CD8-positive, alpha-beta memory T cell (primary cell): Measurements from ENCODE around the gene KCNMA1. TPM values are rescaled to one million over a fixed set of nuclear protein-coding genes. Genes with fewer than 3 reads are reported as not detected.

Experiments used
- CTCF ChIA-PET: fragments of 350-600 bp; sonication (Branson Sonifier 250); formaldehyde crosslinking; loops from one replicate; lab custom pipeline; 2021; ENCODE audit warnings: antibody characterized with exemption; lab: Charles Lee
- POLR2A ChIA-PET: fragments of 350-600 bp; sonication (Branson Sonifier 250); formaldehyde crosslinking; loops from one replicate; lab custom pipeline; 2021; ENCODE audit warnings: antibody characterized with exemption; lab: Charles Lee
- DNase-seq, 5 donors: peaks; one replicate each; pipeline versions ENCODE4 v3.0.0 to v3.0.0-alpha.2; 2020 to 2022; ENCODE audit warnings: mixed read lengths in 1 of 5
- H3K27ac ChIP-seq: one replicate; pipeline ENCODE4 v1.7.0; 2013; ENCODE audit warnings: low read depth, mild to moderate bottlenecking, low read length, moderate library complexity
- H3K27me3 ChIP-seq: 2 replicates; pipeline ENCODE4 v1.7.0; 2013; ENCODE audit warnings: low read length, mild to moderate bottlenecking; ENCODE audit not compliant: insufficient read depth, poor library complexity, severe bottlenecking
- H3K36me3 ChIP-seq: 2 replicates; pipeline ENCODE4 v1.7.0; 2013; ENCODE audit warnings: mild to moderate bottlenecking, low read length, moderate library complexity; ENCODE audit not compliant: insufficient read depth
- H3K4me1 ChIP-seq: 2 replicates; pipeline ENCODE4 v1.7.0; 2013; ENCODE audit warnings: mild to moderate bottlenecking, low read length, moderate library complexity; ENCODE audit not compliant: insufficient read depth
- H3K4me3 ChIP-seq: 2 replicates; pipeline ENCODE4 v1.7.0; 2013; ENCODE audit warnings: mild to moderate bottlenecking, low read length
- H3K9me3 ChIP-seq: 2 replicates; pipeline ENCODE4 v1.7.0; 2013; ENCODE audit warnings: mild to moderate bottlenecking, low read length
- H3K27ac Mint-ChIP-seq, 8 donors: one replicate each; pipeline ENCODE4 v1.8.0; 2020 to 2021; ENCODE audit warnings: mixed read lengths in 8 of 8, mild to moderate bottlenecking in 6 of 8, inconsistent platforms in 3 of 8, moderate library complexity in 3 of 8
- H3K27me3 Mint-ChIP-seq, 2 donors: one replicate each; pipeline ENCODE4 v1.8.0; 2020 to 2021; ENCODE audit warnings: mixed read lengths in 2 of 2, mild to moderate bottlenecking in 1 of 2, moderate library complexity in 1 of 2
- H3K36me3 Mint-ChIP-seq, 3 donors: one replicate each; pipeline ENCODE4 v1.8.0; 2020 to 2021; ENCODE audit warnings: mixed read lengths in 3 of 3, inconsistent platforms in 1 of 3, mild to moderate bottlenecking in 1 of 3
- H3K4me1 Mint-ChIP-seq, 3 donors: one replicate each; pipeline ENCODE4 v1.8.0; 2020 to 2021; ENCODE audit warnings: mixed read lengths in 3 of 3, inconsistent platforms in 1 of 3, mild to moderate bottlenecking in 1 of 3
- H3K4me3 Mint-ChIP-seq, 7 donors: one replicate each; pipeline ENCODE4 v1.8.0; 2020 to 2021; ENCODE audit warnings: mixed read lengths in 7 of 7, mild to moderate bottlenecking in 6 of 7, moderate library complexity in 4 of 7, inconsistent platforms in 2 of 7
- H3K9me3 Mint-ChIP-seq, 5 donors: one replicate each; pipeline ENCODE4 v1.8.0; 2020 to 2022; ENCODE audit warnings: mixed read lengths in 5 of 5, mild to moderate bottlenecking in 3 of 5, moderate library complexity in 2 of 5, inconsistent platforms in 1 of 5
- polyA plus RNA-seq: library from polyadenylated mRNA; unstranded; fragments of 300-500 nt; fragmentation: Illumina TruSeq; gene quantifications from one replicate; pipeline ENCODE4 v1.2.3, GENCODE V29; 2021
- total RNA-seq, 2 experiments: library from RNA; stranded (reverse); gene quantifications; one replicate each; pipeline ENCODE4 v1.2.3, GENCODE V29; 2021

KCNMA1 gene
- total and polyA plus RNA-seq, 3 experiments from 2014 or later: 0.20 to 0.31 TPM; not detected in 1

DNA sequence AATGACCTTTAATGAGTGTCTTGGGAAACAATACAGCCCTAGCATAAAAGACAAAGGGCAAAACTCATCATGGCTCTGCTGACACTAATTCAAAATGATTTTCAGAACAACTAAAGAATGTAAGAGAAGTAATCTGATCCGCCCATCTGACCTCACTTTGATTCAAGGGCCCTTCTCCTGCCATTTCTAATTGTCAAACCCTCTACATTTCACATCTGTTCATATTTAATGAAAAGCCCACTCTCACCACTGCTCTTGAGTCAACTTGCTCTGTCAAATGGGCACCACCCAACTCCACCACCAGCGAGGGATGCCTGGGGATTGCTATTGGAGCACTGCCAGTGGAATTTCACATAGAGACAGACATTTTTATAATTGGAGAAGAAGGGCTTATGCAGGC lies 639.2 kb downstream of the KCNMA1 start:
- ChIA-PET POLR2A (no interaction called here), CTCF (no interaction called here)
- DNase-seq: no peak
- H3K4me1 Mint-ChIP-seq: no peaks in the 10 kb centered on the region
- no peak overlapping the region for H3K27ac Mint-ChIP-seq
- H3K4me3 Mint-ChIP-seq: no peak overlapping the region
- no peak overlapping the region for H3K4me3 ChIP-seq
- no peaks in the 10 kb centered on the region for H3K9me3 ChIP-seq
- H3K27me3 ChIP-seq: no peaks in the 10 kb centered on the region
- no peaks in the 10 kb centered on the region for H3K4me1 ChIP-seq
- H3K27me3 Mint-ChIP-seq: peaks cover 3 to 6% of the 10 kb centered on the region in 2 donors
- no peaks in the 10 kb centered on the region for H3K36me3 ChIP-seq
- no peaks in the 10 kb centered on the region for H3K9me3 Mint-ChIP-seq
- H3K36me3 Mint-ChIP-seq: no peaks in the 10 kb centered on the region
- no peak overlapping the region for H3K27ac ChIP-seq

DNA sequence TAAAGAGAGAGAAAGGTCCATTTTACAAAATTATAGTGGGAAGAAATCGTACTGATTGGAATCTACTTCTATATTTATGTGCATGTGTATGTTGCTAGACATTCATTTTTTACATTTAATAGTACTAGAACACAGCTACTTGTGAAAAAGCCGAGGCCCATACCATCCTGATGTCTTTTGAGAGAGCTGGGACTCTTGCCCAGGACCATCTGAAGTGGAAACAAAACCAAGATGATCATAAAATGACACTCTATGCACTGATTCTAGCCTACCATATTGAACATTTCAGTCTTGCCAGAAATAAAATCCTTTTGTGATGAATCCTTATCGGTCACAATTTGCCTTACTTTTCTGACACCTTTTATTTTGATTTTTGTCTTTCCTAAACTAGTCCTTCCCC lies 640.0 kb downstream of the KCNMA1 start:
- H3K27me3 ChIP-seq: no peaks in the 10 kb centered on the region
- Mint-ChIP-seq H3K4me3 (no peak overlapping the region), H3K36me3 (no peaks in the 10 kb centered on the region), H3K27me3 (peaks cover 3 to 4% of the 10 kb centered on the region in 2 donors), H3K4me1 (no peaks in the 10 kb centered on the region), H3K27ac (no peak overlapping the region), H3K9me3 (no peaks in the 10 kb centered on the region)
- H3K4me3 ChIP-seq: no peak overlapping the region
- CTCF ChIA-PET: no interaction called here
- POLR2A ChIA-PET: no interaction called here
- H3K4me1 ChIP-seq: no peaks in the 10 kb centered on the region
- no peak overlapping the region for H3K27ac ChIP-seq
- no peaks in the 10 kb centered on the region for H3K9me3 ChIP-seq
- DNase-seq: no peak
- H3K36me3 ChIP-seq: no peaks in the 10 kb centered on the region

DNA sequence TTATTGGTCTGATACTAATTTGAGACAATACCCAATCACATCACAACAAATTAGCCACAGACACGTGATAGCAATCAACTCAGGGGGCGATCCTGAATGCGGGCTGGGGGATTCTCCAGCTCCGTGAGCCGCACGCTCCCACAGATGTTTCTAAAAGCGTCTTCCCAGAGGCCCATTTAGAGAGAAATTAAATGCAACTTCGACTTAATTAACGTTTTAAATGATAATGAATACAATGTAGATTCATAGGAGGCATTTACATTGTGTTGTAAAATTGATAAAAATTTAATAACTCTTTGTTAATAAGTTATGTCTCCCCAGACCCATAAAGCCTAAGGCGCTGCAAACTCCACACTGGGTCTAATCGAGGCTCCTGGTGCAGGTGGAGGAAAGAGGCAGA lies 642.6 kb downstream of the KCNMA1 start:
- POLR2A ChIA-PET: no interaction called here
- DNase-seq: no peak
- H3K27me3 Mint-ChIP-seq: peaks cover 0 to 4% of the 10 kb centered on the region in 2 donors
- no peaks in the 10 kb centered on the region for H3K9me3 Mint-ChIP-seq
- CTCF ChIA-PET: no interaction called here
- no peaks in the 10 kb centered on the region for H3K4me1 Mint-ChIP-seq
- H3K36me3 Mint-ChIP-seq: no peaks in the 10 kb centered on the region
- no peaks in the 10 kb centered on the region for H3K27me3 ChIP-seq
- no peak overlapping the region for H3K27ac Mint-ChIP-seq
- no peak overlapping the region for H3K4me3 Mint-ChIP-seq
- H3K9me3 ChIP-seq: no peaks in the 10 kb centered on the region
- no peak overlapping the region for H3K4me3 ChIP-seq
- H3K36me3 ChIP-seq: no peaks in the 10 kb centered on the region
- no peaks in the 10 kb centered on the region for H3K4me1 ChIP-seq
- no peak overlapping the region for H3K27ac ChIP-seq

DNA sequence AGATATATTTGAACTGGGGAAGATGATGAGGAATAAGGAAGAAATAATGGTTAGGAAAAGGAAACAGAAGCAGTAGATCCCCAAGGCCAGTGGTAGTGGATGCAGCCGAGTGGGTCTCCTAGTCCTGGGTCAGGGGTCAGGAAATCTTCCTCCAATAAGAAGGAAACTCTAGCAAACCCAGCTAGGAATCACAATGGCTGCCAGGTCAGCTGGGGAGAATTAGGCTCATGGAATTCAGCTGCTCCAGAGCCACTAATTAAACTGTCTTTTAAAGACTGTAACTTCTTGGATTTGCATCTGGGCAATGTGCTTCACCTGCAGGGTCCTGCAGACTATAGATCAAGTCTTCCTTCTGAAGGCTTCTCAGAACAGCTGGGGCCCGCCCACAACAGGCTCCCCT lies 644.4 kb downstream of the KCNMA1 start:
- no peaks in the 10 kb centered on the region for H3K36me3 Mint-ChIP-seq
- H3K9me3 Mint-ChIP-seq: no peaks in the 10 kb centered on the region
- CTCF ChIA-PET: no interaction called here
- no peaks in the 10 kb centered on the region for H3K4me1 ChIP-seq
- no peaks in the 10 kb centered on the region for H3K36me3 ChIP-seq
- no peaks in the 10 kb centered on the region for H3K27me3 ChIP-seq
- peaks cover 0 to 4% of the 10 kb centered on the region in 2 donors for H3K27me3 Mint-ChIP-seq
- H3K4me3 Mint-ChIP-seq: no peak overlapping the region
- no peak for DNase-seq
- H3K9me3 ChIP-seq: no peaks in the 10 kb centered on the region
- H3K27ac Mint-ChIP-seq: no peak overlapping the region
- H3K4me1 Mint-ChIP-seq: no peaks in the 10 kb centered on the region
- POLR2A ChIA-PET: no interaction called here
- H3K27ac ChIP-seq: no peak overlapping the region
- H3K4me3 ChIP-seq: no peak overlapping the region

GRCh38 chr10:76992467-76992866 lies 645.1 kb downstream of the KCNMA1 start:
- H3K4me3 Mint-ChIP-seq: no peak overlapping the region
- H3K4me1 Mint-ChIP-seq: no peaks in the 10 kb centered on the region
- no peaks in the 10 kb centered on the region for H3K36me3 ChIP-seq
- H3K27ac ChIP-seq: no peak overlapping the region
- peaks cover 0 to 4% of the 10 kb centered on the region in 2 donors for H3K27me3 Mint-ChIP-seq
- DNase-seq: no peak
- H3K27me3 ChIP-seq: no peaks in the 10 kb centered on the region
- H3K9me3 Mint-ChIP-seq: no peaks in the 10 kb centered on the region
- H3K36me3 Mint-ChIP-seq: no peaks in the 10 kb centered on the region
- H3K4me3 ChIP-seq: no peak overlapping the region
- H3K4me1 ChIP-seq: no peaks in the 10 kb centered on the region
- H3K27ac Mint-ChIP-seq: no peak overlapping the region
- CTCF ChIA-PET: no interaction called here
- POLR2A ChIA-PET: no interaction called here
- no peaks in the 10 kb centered on the region for H3K9me3 ChIP-seq

- H3K27me3 ChIP-seq: no peaks in the 10 kb centered on the region
- H3K4me3 ChIP-seq: no peak overlapping the region
- Mint-ChIP-seq H3K4me3 (no peak overlapping the region), H3K36me3 (no peaks in the 10 kb centered on the region), H3K9me3 (no peaks in the 10 kb centered on the region), H3K27me3 (peaks cover 0 to 4% of the 10 kb centered on the region in 2 donors), H3K4me1 (no peaks in the 10 kb centered on the region), H3K27ac (no peak overlapping the region)
- ChIA-PET POLR2A (no interaction called here), CTCF (no interaction called here)
- H3K9me3 ChIP-seq: no peaks in the 10 kb centered on the region
- no peaks in the 10 kb centered on the region for H3K4me1 ChIP-seq
- H3K36me3 ChIP-seq: no peaks in the 10 kb centered on the region
- no peak overlapping the region for H3K27ac ChIP-seq
- no peak for DNase-seq
Measured at GRCh38 chr10:76991621-76992020, 646.0 kb downstream of the KCNMA1 start.

DNA sequence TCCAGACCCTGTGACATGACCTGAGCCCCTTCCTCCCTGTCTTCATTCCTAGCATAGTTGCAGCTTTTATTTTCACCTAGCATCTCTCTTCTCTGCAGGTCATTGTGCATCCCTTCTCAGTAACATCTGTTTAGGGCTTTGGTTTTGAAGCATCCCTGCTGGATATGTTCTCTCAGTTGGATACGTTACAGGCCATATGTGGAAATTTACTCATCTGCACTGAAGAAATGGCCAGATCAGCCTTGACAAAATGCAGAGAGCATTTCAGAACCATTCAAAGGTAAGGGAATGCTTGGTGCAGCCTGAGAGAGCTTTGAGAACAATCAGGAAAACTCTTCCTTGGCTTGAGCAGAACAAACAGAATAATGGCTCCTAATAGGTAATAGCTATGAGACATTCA lies 647.0 kb downstream of the KCNMA1 start:
- H3K4me1 Mint-ChIP-seq: no peaks in the 10 kb centered on the region
- no peak overlapping the region for H3K4me3 ChIP-seq
- H3K36me3 ChIP-seq: no peaks in the 10 kb centered on the region
- H3K27ac Mint-ChIP-seq: no peak overlapping the region
- no peak for DNase-seq
- no peak overlapping the region for H3K27ac ChIP-seq
- CTCF ChIA-PET: no interaction called here
- no peaks in the 10 kb centered on the region for H3K27me3 Mint-ChIP-seq
- no peaks in the 10 kb centered on the region for H3K9me3 ChIP-seq
- POLR2A ChIA-PET: no interaction called here
- H3K4me1 ChIP-seq: no peaks in the 10 kb centered on the region
- no peaks in the 10 kb centered on the region for H3K27me3 ChIP-seq
- no peak overlapping the region for H3K4me3 Mint-ChIP-seq
- H3K36me3 Mint-ChIP-seq: no peaks in the 10 kb centered on the region
- no peaks in the 10 kb centered on the region for H3K9me3 Mint-ChIP-seq

DNA sequence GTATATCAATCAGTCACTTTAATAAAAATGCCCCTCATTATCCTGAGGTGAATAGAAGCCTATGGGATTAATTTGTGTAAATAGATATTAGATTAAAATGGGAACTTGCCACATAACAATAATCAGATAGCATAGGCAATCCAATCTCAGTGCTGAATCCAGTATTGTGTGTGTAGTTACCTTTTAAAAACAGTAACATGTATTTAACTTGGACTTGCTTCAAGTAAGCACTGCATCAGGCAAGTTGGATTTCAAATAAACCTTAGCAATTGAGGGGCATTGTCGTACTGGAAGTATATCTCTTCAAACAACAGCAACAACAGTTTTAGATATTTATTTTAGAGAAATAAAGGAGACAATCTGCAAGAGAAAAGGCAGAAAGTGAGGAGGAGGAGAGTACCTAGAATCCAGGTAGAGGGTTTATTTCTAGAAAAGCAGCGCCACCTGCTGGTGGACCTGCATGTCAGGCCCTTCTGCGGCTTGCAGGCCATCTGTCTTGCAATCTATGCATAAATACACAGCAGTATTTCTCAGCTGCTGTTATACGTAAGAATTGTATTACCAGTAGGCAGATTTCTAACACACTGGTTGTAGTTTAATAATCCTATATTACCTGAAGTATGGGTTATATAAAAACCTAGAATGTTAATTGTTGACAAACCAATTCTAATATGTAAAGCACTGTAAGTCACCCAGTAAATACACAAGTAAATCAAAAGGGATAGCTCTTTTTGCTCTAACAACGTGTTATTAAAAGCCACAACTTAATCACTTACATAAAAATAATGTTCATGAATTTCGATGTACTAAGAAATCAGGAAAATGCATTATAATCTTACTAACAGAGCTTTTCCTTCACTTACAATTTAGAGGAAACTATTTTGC lies 652.8 kb downstream of the KCNMA1 start:
- Mint-ChIP-seq H3K9me3 (no peaks in the 10 kb centered on the region), H3K4me3 (no peak overlapping the region), H3K27me3 (peaks cover 0 to 3% of the 10 kb centered on the region in 2 donors), H3K27ac (no peak overlapping the region), H3K4me1 (no peaks in the 10 kb centered on the region), H3K36me3 (no peaks in the 10 kb centered on the region)
- H3K4me1 ChIP-seq: no peaks in the 10 kb centered on the region
- no peak overlapping the region for H3K4me3 ChIP-seq
- H3K27me3 ChIP-seq: no peaks in the 10 kb centered on the region
- POLR2A ChIA-PET: no interaction called here
- peak; percentile 24 to 58 (median 39) for DNase-seq
- no peak overlapping the region for H3K27ac ChIP-seq
- CTCF ChIA-PET: no interaction called here
- H3K36me3 ChIP-seq: no peaks in the 10 kb centered on the region
- no peaks in the 10 kb centered on the region for H3K9me3 ChIP-seq
